OCI-LY3 (cell line): ENCODE results near the gene GPRASP1.

Experiments
- H2AFZ ChIP-seq: fragments of 200-600, 300-600 bp; shearing (Covaris generic); 2 replicates; pipeline ENCODE4 v1.6.0; 2014; ENCODE audit warnings: antibody characterized with exemption, low read depth, low read length
- H3K27ac ChIP-seq: fragments of 200-600, 300-600 bp; sonication (generic); 2 replicates; pipeline ENCODE4 v1.5.1; 2014; ENCODE audit warnings: mild to moderate bottlenecking, low read length, moderate library complexity, mixed read lengths
- H3K27me3 ChIP-seq: fragments of 200-600, 300-600 bp; sonication (generic); 2 replicates; pipeline ENCODE4 v1.6.1; 2014; ENCODE audit warnings: low read depth, low read length, mixed read lengths
- H3K36me3 ChIP-seq: fragments of 200-600, 300-600 bp; sonication (generic); replicated peaks from 2 replicates; pipeline ENCODE3; 2014; ENCODE audit warnings: low read depth, low read length, mixed read lengths
- H3K4me1 ChIP-seq: fragments of 300-600, 200-600 bp; sonication (generic); 2 replicates; pipeline ENCODE4 v1.6.1; 2014; ENCODE audit warnings: low read length, mixed read lengths
- H3K4me2 ChIP-seq: fragments of 200-600, 300-600 bp; sonication (generic); 2 replicates; pipeline ENCODE4 v1.6.1; 2014; ENCODE audit warnings: low read length, mixed read lengths
- H3K4me3 ChIP-seq: fragments of 300-600, 200-600 bp; sonication (generic); 2 replicates; pipeline ENCODE4 v1.5.1; 2014; ENCODE audit warnings: antibody characterized with exemption, mild to moderate bottlenecking, low read length, moderate library complexity
- H3K79me2 ChIP-seq: fragments of 300-600, 200-600 bp; shearing (Covaris generic); 2 replicates; pipeline ENCODE4 v1.6.1; 2014; ENCODE audit warnings: mild to moderate bottlenecking, low read length, mixed read lengths
- H3K9ac ChIP-seq: fragments of 300-600, 200-600 bp; shearing (Covaris generic); 2 replicates; pipeline ENCODE4 v1.6.0; 2014; ENCODE audit warnings: mild to moderate bottlenecking, low read length, moderate library complexity
- H3K9me3 ChIP-seq: fragments of 200-600, 300-600 bp; shearing (Covaris generic); 2 replicates; pipeline ENCODE4 v1.6.1; 2014; ENCODE audit warnings: low read length, mixed read lengths; ENCODE audit not compliant: insufficient read depth
- H4K20me1 ChIP-seq: fragments of 200-600, 300-600 bp; sonication (generic); 2 replicates; pipeline ENCODE4 v1.6.1; 2016; ENCODE audit warnings: low read length, mixed read lengths; ENCODE audit not compliant: insufficient read depth
- EZH2phosphoT487 ChIP-seq: fragments of 200-600 bp; shearing (Covaris generic); IDR thresholded peaks from 2 replicates; pipeline ENCODE4 v1.6.1; 2018; ENCODE audit warnings: antibody characterized with exemption, mixed run types, low read depth
- TF ChIP-seq, protein P1 (sequence below): fragments of 200-600, 300-600 bp; sonication (generic); IDR thresholded peaks from 2 replicates; pipeline ENCODE4 v1.5.1; 2014; ENCODE audit warnings: antibody characterized with exemption, low read length, low read depth

Gene GPRASP1, protein sequence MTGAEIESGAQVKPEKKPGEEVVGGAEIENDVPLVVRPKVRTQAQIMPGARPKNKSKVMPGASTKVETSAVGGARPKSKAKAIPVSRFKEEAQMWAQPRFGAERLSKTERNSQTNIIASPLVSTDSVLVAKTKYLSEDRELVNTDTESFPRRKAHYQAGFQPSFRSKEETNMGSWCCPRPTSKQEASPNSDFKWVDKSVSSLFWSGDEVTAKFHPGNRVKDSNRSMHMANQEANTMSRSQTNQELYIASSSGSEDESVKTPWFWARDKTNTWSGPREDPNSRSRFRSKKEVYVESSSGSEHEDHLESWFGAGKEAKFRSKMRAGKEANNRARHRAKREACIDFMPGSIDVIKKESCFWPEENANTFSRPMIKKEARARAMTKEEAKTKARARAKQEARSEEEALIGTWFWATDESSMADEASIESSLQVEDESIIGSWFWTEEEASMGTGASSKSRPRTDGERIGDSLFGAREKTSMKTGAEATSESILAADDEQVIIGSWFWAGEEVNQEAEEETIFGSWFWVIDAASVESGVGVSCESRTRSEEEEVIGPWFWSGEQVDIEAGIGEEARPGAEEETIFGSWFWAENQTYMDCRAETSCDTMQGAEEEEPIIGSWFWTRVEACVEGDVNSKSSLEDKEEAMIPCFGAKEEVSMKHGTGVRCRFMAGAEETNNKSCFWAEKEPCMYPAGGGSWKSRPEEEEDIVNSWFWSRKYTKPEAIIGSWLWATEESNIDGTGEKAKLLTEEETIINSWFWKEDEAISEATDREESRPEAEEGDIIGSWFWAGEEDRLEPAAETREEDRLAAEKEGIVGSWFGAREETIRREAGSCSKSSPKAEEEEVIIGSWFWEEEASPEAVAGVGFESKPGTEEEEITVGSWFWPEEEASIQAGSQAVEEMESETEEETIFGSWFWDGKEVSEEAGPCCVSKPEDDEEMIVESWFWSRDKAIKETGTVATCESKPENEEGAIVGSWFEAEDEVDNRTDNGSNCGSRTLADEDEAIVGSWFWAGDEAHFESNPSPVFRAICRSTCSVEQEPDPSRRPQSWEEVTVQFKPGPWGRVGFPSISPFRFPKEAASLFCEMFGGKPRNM (N-terminal part only)

DNA sequence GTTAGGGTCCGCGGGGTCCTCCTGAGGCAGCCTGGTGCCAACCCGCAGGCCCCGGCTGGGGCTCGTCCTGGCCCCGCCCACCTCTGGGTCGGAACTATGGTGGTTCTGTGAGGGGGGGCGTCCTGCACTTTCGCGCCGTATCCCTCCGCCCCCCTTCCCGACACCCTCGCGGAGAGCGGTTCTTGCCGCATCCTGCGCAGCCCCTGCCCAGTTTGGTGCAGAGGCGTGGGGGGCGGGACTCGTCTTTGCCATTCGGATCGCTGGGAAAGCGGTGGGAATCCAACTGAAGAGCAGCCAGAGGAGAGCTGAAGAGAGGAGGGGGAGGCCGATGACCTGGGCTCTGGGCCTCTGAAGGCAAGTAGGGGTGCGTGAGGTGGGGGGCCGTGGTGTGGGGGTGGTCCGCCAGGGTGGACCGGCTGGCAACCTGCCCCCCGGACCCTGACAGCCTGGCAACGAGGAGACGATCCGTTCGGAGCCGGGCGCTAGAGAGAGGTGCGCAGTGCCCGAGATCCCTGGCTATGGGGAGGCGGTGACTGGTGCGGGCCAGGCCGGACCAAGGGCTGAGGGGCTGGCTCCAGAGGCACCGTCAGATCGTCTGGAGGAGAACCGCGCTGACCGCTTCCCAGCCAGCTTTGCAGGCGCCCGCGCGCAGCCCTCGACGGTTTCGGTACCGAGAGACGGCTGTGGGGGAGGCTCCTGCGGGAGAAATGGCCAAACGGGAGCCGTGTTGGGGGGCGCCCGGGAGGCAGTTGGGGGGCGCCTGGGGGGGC lies at the start of gene GPRASP1:
TSS of gene GPRASP1 (plus strand) at position 242 of the 770 bp plus-strand sequence. CDS start 2,431 bp downstream, outside the sequence.
- H3K4me3 ChIP-seq = no peak within 1 kb of the TSS
- H3K4me1 ChIP-seq = no peaks in the 10 kb centered on the region
- H3K9ac ChIP-seq = no peak within 1 kb of the TSS
- no peaks in the 10 kb centered on the region for H3K27me3 ChIP-seq
- no peaks in the 10 kb centered on the region for H3K36me3 ChIP-seq
- H2AFZ ChIP-seq = no peak within 1 kb of the TSS
- no peak within 1 kb of the TSS for H3K27ac ChIP-seq
- H3K9me3 ChIP-seq = no peaks in the 10 kb centered on the region
- TF ChIP-seq, protein P1, sequence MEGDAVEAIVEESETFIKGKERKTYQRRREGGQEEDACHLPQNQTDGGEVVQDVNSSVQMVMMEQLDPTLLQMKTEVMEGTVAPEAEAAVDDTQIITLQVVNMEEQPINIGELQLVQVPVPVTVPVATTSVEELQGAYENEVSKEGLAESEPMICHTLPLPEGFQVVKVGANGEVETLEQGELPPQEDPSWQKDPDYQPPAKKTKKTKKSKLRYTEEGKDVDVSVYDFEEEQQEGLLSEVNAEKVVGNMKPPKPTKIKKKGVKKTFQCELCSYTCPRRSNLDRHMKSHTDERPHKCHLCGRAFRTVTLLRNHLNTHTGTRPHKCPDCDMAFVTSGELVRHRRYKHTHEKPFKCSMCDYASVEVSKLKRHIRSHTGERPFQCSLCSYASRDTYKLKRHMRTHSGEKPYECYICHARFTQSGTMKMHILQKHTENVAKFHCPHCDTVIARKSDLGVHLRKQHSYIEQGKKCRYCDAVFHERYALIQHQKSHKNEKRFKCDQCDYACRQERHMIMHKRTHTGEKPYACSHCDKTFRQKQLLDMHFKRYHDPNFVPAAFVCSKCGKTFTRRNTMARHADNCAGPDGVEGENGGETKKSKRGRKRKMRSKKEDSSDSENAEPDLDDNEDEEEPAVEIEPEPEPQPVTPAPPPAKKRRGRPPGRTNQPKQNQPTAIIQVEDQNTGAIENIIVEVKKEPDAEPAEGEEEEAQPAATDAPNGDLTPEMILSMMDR = no peak
- TF ChIP-seq EZH2phosphoT487 = no peak
- no peak within 1 kb of the TSS for H3K4me2 ChIP-seq
- no peaks in the 10 kb centered on the region for H3K79me2 ChIP-seq
- H4K20me1 ChIP-seq = no peaks in the 10 kb centered on the region

DNA sequence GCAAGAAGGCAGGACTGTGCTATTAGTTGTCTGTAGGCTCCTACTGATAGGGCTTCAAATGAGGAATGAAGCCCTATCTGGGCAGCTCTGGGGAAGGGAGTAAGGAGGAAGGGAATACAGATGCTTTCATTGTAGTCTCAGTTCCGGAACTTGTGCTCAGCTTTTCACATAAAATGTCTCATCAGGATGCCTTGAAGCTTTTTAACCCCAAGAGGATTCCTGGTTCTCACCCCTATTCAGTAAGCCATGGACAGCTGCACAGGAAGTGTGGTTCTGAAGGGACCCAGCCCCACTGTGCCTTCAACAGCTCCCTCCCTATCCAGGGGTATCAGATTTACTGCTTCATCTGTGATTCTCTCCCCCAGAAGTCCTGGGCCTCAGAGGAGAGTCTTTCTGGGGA lies 47.0 kb upstream of the GPRASP1 start:
- Histone ChIP-seq H3K27ac (no peak overlapping the region), H2AFZ (no peak overlapping the region), H3K27me3 (no peaks in the 10 kb centered on the region), H3K4me1 (peaks cover 5% of the 10 kb centered on the region), H3K9me3 (no peaks in the 10 kb centered on the region), H3K9ac (no peak overlapping the region), H3K4me3 (no peak overlapping the region), H3K79me2 (peaks cover 11% of the 10 kb centered on the region), H3K4me2 (no peak overlapping the region), H3K36me3 (peaks cover 12% of the 10 kb centered on the region), H4K20me1 (no peaks in the 10 kb centered on the region)
- TF ChIP-seq, protein P1 = no peak
- TF ChIP-seq EZH2phosphoT487 = no peak

DNA sequence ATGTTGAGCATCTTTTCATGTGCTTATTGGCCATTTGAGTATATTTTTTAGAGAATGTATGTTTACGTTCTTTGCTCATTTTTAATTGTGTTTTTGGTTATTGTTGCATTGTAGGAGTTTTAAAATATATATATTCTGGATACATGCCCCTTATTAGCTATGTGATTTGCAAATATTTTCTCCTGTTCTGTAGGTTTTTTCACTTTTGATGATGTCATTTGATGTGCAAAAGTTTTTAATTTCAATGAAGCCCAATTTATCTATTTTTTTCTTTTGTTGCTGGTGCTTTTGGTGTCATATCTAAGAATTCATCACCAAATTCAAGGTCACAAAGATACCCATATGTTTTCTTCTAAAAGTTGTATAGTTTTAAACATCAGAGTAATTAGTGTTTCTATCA lies 45.2 kb upstream of the GPRASP1 start:
- no peak overlapping the region for H3K9ac ChIP-seq
- no peak overlapping the region for H3K4me3 ChIP-seq
- no peak overlapping the region for H3K4me2 ChIP-seq
- H3K36me3 ChIP-seq = peaks cover 12% of the 10 kb centered on the region
- H2AFZ ChIP-seq = no peak overlapping the region
- no peak for TF ChIP-seq EZH2phosphoT487
- TF ChIP-seq, protein P1 = no peak
- no peaks in the 10 kb centered on the region for H3K27me3 ChIP-seq
- H3K9me3 ChIP-seq = no peaks in the 10 kb centered on the region
- H3K79me2 ChIP-seq = no peaks in the 10 kb centered on the region
- H3K4me1 ChIP-seq = no peaks in the 10 kb centered on the region
- no peaks in the 10 kb centered on the region for H4K20me1 ChIP-seq
- no peak overlapping the region for H3K27ac ChIP-seq
